Neural cell (in vitro differentiated cells): ENCODE measurements around the gene KIF5A.

Experiments used
- CTCF ChIP-seq: fragments of 450-650 bp; IDR thresholded peaks from 2 replicates; pipeline ENCODE4 v1.5.1; 2014; ENCODE audit warnings: antibody characterized with exemption, mild to moderate bottlenecking, moderate library complexity; ENCODE audit not compliant: poor library complexity, severe bottlenecking
- EP300 ChIP-seq: fragments of 450-650 bp; conservative IDR thresholded peaks from 2 replicates; pipeline ENCODE4 v1.6.1; 2014; ENCODE audit warnings: antibody characterized with exemption, mild to moderate bottlenecking, moderate library complexity; ENCODE audit not compliant: poor library complexity, severe bottlenecking
- EZH2 ChIP-seq: fragments of 200-600, 300-800 bp; shearing (Covaris generic), sonication (generic); IDR thresholded peaks from 2 replicates; pipeline ENCODE4 v1.6.1; 2014; ENCODE audit warnings: antibody characterized with exemption, low read length, borderline replicate concordance, mild to moderate bottlenecking; ENCODE audit not compliant: insufficient read depth, poor library complexity, severe bottlenecking
- MXI1 ChIP-seq: fragments of 450-650 bp; conservative IDR thresholded peaks from 2 replicates; pipeline ENCODE4 v1.6.1; 2014; ENCODE audit warnings: antibody characterized with exemption, mild to moderate bottlenecking; ENCODE audit not compliant: poor library complexity, severe bottlenecking
- POLR2AphosphoS5 ChIP-seq: IDR thresholded peaks from 2 replicates; pipeline ENCODE4 v1.6.1; 2012
- RAD21 ChIP-seq: fragments of 450-650 bp; conservative IDR thresholded peaks from 2 replicates; pipeline ENCODE4 v1.6.1; 2014; ENCODE audit warnings: antibody characterized with exemption, mild to moderate bottlenecking, moderate library complexity
- REST ChIP-seq: IDR thresholded peaks from 2 replicates; pipeline ENCODE4 v1.6.1; 2012; ENCODE audit warnings: borderline replicate concordance
- TAF1 ChIP-seq: IDR thresholded peaks from 2 replicates; pipeline ENCODE4 v1.6.1; 2012; ENCODE audit warnings: low read depth

GRCh38 chr12:57574795-57575194 is 25.0 kb downstream of the KIF5A start:
- TF ChIP-seq CTCF, result no peak
- TF ChIP-seq POLR2AphosphoS5, result no peak
- TF ChIP-seq REST, result no peak
- TF ChIP-seq EP300, result no peak
- TF ChIP-seq EZH2, result no peak
- no peak for TF ChIP-seq TAF1
- no peak for TF ChIP-seq RAD21
- no peak for TF ChIP-seq MXI1
